HCT116 (cell line): ENCODE data around the gene LCNL1. TPM values are rescaled to one million over a fixed set of nuclear protein-coding genes. Genes with fewer than 3 reads are reported as not detected.
A peak's percentile ranks its signal among the peaks of the same experiment; 100 is the strongest.

Experiments used
- ATAC-seq: fragments of 200-7000 bp; cut with Tn5 transposase; 2 replicates; pipeline ENCODE4 v1.9.1; 2020; ENCODE audit warnings: mild to moderate bottlenecking, moderate library complexity
- BruUV-seq: library from RNA; stranded (reverse); fragments of 400-500 nt; replicated peaks from 2 replicates; lab custom pipeline; 2021; lab: Mats Ljungman, UMichigan
- CTCF ChIA-PET: fragments of 300-600 bp; sonication (Branson Sonifier 250); formaldehyde crosslinking; loops from one replicate; lab custom pipeline; 2021; ENCODE audit warnings: antibody characterized with exemption; lab: Charles Lee
- POLR2A ChIA-PET: fragments of 300-600, 350-600 bp; sonication (Branson Sonifier 250); formaldehyde crosslinking; loops from one replicate; lab custom pipeline; 2021; ENCODE audit warnings: antibody characterized with exemption; lab: Charles Lee
- RAD21 ChIA-PET, 2 experiments: fragments of 300-600 bp; sonication (Branson Sonifier 250); formaldehyde crosslinking; loops; one replicate each; lab custom pipeline; 2023; ENCODE audit warnings: low total read pairs in 2 of 2; ENCODE audit not compliant: uncharacterized antibody in 2 of 2, unreplicated experiment in 2 of 2, low non-redundant PET in 1 of 2; lab: Charles Lee
- DNase-seq: peaks from one replicate; pipeline ENCODE4 v3.0.0-alpha.2; 2010; ENCODE audit warnings: low read depth, low spot score
- H2AFZ ChIP-seq: fragments of 200-600 bp; shearing (Covaris generic), sonication (generic); 2 replicates; pipeline ENCODE4 v1.6.1; 2017; ENCODE audit warnings: low read depth, mixed run types, mixed read lengths, antibody characterized with exemption, low read length; ENCODE audit not compliant: poor library complexity, severe bottlenecking
- H3K27ac ChIP-seq: 2 replicates; pipeline ENCODE4 v1.5.1; 2012; ENCODE audit warnings: low read depth, low read length
- H3K27me3 ChIP-seq: fragments of 200-600 bp; sonication (generic); 2 replicates; pipeline ENCODE4 v1.6.1; 2016; ENCODE audit warnings: mixed run types, low read length, mixed read lengths; ENCODE audit not compliant: insufficient read depth
- H3K36me3 ChIP-seq, 2 experiments: fragments of 200-500 bp in 1 of 2; fragments of 200-600 bp in 1 of 2; sonication (Bioruptor generic) in 1 of 2; sonication (generic) in 1 of 2; 2 replicates each; pipeline versions ENCODE4 v1.5.1 to v1.6.1; 2014 to 2016; ENCODE audit warnings: low read length in 2 of 2, inconsistent platforms in 1 of 2, mixed read lengths in 1 of 2, mixed run types in 1 of 2; ENCODE audit not compliant: insufficient read depth in 2 of 2, control insufficient read depth in 1 of 2
- H3K4me1 ChIP-seq, 2 experiments: fragments of 200-600 bp in 1 of 2; sonication (generic) in 1 of 2; 2 replicates each; pipeline versions ENCODE4 v1.5.1 to v1.6.1; 2012 to 2017; ENCODE audit warnings: low read length in 2 of 2, inconsistent platforms in 1 of 2, mild to moderate bottlenecking in 1 of 2, mixed read lengths in 1 of 2, mixed run types in 1 of 2, moderate library complexity in 1 of 2; ENCODE audit not compliant: insufficient read depth in 2 of 2, control insufficient read depth in 1 of 2
- H3K4me2 ChIP-seq: fragments of 200-600 bp; sonication (generic); 2 replicates; pipeline ENCODE4 v1.6.1; 2017; ENCODE audit warnings: mixed run types, low read length, mixed read lengths
- H3K4me3 ChIP-seq, 2 experiments: fragments of 200-600 bp in 1 of 2; sonication (generic) in 1 of 2; replicated peaks in 1 of 2; 2 replicates each; pipeline ENCODE4 v1.5.1; 2011 to 2016; ENCODE audit warnings: low read length in 2 of 2, control low read depth in 1 of 2, low read depth in 1 of 2, mild to moderate bottlenecking in 1 of 2, mixed read lengths in 1 of 2, mixed run types in 1 of 2
- H3K79me2 ChIP-seq: fragments of 200-600 bp; sonication (generic); 2 replicates; pipeline ENCODE4 v1.6.1; 2017; ENCODE audit warnings: mild to moderate bottlenecking, mixed run types, low read length, moderate library complexity, mixed read lengths; ENCODE audit not compliant: insufficient read depth
- H3K9ac ChIP-seq: fragments of 200-600 bp; sonication (generic); 2 replicates; pipeline ENCODE4 v1.6.1; 2016; ENCODE audit warnings: low read length, mixed read lengths
- H3K9me2 ChIP-seq: fragments of 200-600 bp; sonication (generic), shearing (Covaris generic); 2 replicates; pipeline ENCODE4 v1.6.1; 2017; ENCODE audit warnings: mixed run types, mild to moderate bottlenecking, moderate library complexity; ENCODE audit not compliant: insufficient read depth
- H3K9me3 ChIP-seq, 2 experiments: fragments of 200-500 bp in 1 of 2; fragments of 200-600 bp in 1 of 2; sonication (Bioruptor generic) in 1 of 2; sonication (generic) in 1 of 2; 2 replicates each; pipeline ENCODE4 v1.6.1; 2014 to 2017; ENCODE audit warnings: low read length in 2 of 2, mixed read lengths in 2 of 2, inconsistent platforms in 1 of 2, low read depth in 1 of 2, mild to moderate bottlenecking in 1 of 2, mixed run types in 1 of 2, moderate library complexity in 1 of 2; ENCODE audit not compliant: control insufficient read depth in 1 of 2, insufficient read depth in 1 of 2
- H4K20me1 ChIP-seq: fragments of 200-600 bp; sonication (generic), shearing (Covaris generic); 2 replicates; pipeline ENCODE4 v1.6.1; 2017; ENCODE audit warnings: mixed run types, mild to moderate bottlenecking, moderate library complexity; ENCODE audit not compliant: insufficient read depth
- CBX3 ChIP-seq: IDR thresholded peaks from 2 replicates; pipeline ENCODE4 v1.6.1; 2012; ENCODE audit warnings: low read depth
- CEBPB ChIP-seq: IDR thresholded peaks from 2 replicates; pipeline ENCODE4 v1.6.1; 2012; ENCODE audit warnings: low read depth
- EGR1 ChIP-seq: IDR thresholded peaks from 2 replicates; pipeline ENCODE4 v1.6.1; 2012; ENCODE audit warnings: low read depth
- ELF1 ChIP-seq: IDR thresholded peaks from 2 replicates; pipeline ENCODE4 v1.6.1; 2012; ENCODE audit warnings: low read depth, borderline replicate concordance
- EZH2 ChIP-seq: fragments of 200-600 bp; sonication (generic); IDR thresholded peaks from 2 replicates; pipeline ENCODE4 v1.6.1; 2017; ENCODE audit warnings: antibody characterized with exemption, mixed run types
- EZH2phosphoT487 ChIP-seq: fragments of 200-600 bp; IDR thresholded peaks from 2 replicates; pipeline ENCODE4 v1.6.1; 2018; ENCODE audit warnings: antibody characterized with exemption, borderline replicate concordance
- JUND ChIP-seq: IDR thresholded peaks from 2 replicates; pipeline ENCODE4 v1.6.1; 2012
- MAX ChIP-seq: IDR thresholded peaks from 2 replicates; pipeline ENCODE4 v1.6.1; 2012
- POLR2A ChIP-seq: IDR thresholded peaks from 2 replicates; pipeline ENCODE4 v1.7.0; 2011; ENCODE audit warnings: borderline replicate concordance; ENCODE audit not compliant: insufficient read depth, insufficient read length; ENCODE audit errors: extremely low read depth
- POLR2AphosphoS5 ChIP-seq: IDR thresholded peaks from 2 replicates; pipeline ENCODE4 v1.6.1; 2011; ENCODE audit warnings: mild to moderate bottlenecking, low read depth, low read length, moderate library complexity
- RAD21 ChIP-seq: IDR thresholded peaks from 2 replicates; pipeline ENCODE4 v1.6.1; 2012; ENCODE audit warnings: low read depth, mild to moderate bottlenecking
- SP1 ChIP-seq: IDR thresholded peaks from 2 replicates; pipeline ENCODE4 v1.6.1; 2012; ENCODE audit warnings: low read depth
- SRF ChIP-seq: IDR thresholded peaks from 2 replicates; pipeline ENCODE4 v1.6.1; 2012; ENCODE audit warnings: low read depth
- TCF7L2 ChIP-seq: IDR thresholded peaks from 2 replicates; pipeline ENCODE4 v1.7.0; 2011; ENCODE audit warnings: borderline replicate concordance, inconsistent platforms; ENCODE audit not compliant: insufficient read depth, insufficient read length; ENCODE audit errors: extremely low read depth
- ZFX ChIP-seq: fragments of 450-650 bp; IDR thresholded peaks from 2 replicates; pipeline ENCODE4 v1.6.1; 2017
- intact Hi-C: fragments of 100-400 bp; cut with micrococcal nuclease; formaldehyde crosslinking; loops from 2 replicates; pipeline ENCODE4 v1.10.0; 2022
- total RNA-seq: library from RNA; stranded (reverse); gene quantifications from one replicate; pipeline ENCODE4 v1.2.1, GENCODE V29; 2021; ENCODE audit not compliant: unreplicated experiment
- TF ChIP-seq, protein P1 (sequence below): IDR thresholded peaks from 2 replicates; pipeline ENCODE4 v1.6.1; 2012
- TF ChIP-seq, protein P2 (sequence below), 3 experiments: fragments of 200-600 bp in 1 of 3; sonication (generic) in 1 of 3; IDR thresholded peaks in 2 of 3; conservative IDR thresholded peaks in 1 of 3; 2 replicates each; pipeline ENCODE4 v1.5.1; 2012 to 2017; ENCODE audit warnings: low read depth in 2 of 3, low read length in 2 of 3, antibody characterized with exemption in 1 of 3, borderline replicate concordance in 1 of 3, control low read depth in 1 of 3, mild to moderate bottlenecking in 1 of 3, mixed read lengths in 1 of 3, mixed run types in 1 of 3, moderate library complexity in 1 of 3; ENCODE audit not compliant: insufficient read depth in 1 of 3

The LCNL1 gene
- total RNA-seq, 1 experiment from 2014 or later = 0.44 TPM

DNA sequence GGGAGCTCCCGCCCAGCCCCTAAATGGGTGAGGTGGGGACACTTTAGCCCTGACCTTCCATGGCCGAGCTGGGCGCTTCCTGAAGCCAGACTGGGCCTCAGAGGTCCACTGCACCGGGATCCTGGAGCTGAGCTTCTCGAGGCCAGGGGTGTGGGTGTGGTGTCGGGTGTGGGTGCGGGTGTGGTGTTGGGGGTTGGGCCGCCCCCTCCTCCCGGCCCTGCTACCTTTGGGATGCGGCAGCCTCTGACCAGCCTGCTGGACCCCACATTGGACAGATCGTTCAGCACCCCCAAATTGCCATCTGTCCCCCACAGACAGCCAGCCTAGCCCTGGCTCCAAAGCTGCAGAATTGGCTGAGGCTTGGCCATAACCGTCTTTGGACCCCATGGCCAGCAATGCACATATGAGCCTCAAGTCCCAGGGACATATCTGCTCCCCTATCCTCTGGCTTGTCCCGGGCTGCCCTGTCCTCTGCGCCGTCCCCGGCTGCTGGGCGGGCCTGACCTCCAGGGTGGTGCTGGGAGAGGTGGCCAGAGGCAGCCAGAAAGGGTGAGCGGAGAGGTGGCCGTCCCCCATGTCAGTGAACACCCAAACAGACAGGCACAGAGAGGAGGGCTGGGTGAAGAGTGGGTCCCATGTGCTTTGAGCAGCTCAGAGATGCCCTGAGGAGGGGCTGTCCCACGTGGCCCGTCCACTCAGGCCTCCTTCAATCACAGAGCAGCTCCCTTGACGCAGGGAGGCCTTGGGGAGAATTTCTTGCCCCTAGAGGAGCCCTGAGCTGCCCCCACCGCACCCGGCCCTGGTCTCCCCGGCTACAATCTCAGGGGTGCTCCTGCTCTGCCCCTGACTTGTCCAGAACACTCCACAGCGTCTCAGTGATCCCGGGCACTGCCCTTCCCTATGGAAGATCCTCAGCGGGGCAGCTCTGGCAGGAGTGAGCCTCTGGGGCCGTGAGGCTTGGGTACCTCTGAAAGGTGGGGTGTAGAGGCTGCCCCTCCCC is 8.9 kb upstream of the LCNL1 start:
- Histone ChIP-seq H4K20me1 (no peaks in the 10 kb centered on the region), H3K27ac (no peak overlapping the region), H3K79me2 (no peaks in the 10 kb centered on the region), H3K4me2 (no peak overlapping the region), H3K27me3 (no peaks in the 10 kb centered on the region), H3K4me1 (peaks cover 2 to 29% of the 10 kb centered on the region in 2 experiments; a peak in 3 of 4 replicates), H3K36me3 (no peaks in the 10 kb centered on the region), H3K9me2 (no peaks in the 10 kb centered on the region), H2AFZ (no peak overlapping the region), H3K9me3 (no peaks in the 10 kb centered on the region), H3K9ac (no peak overlapping the region), H3K4me3 (no peak overlapping the region)
- TF ChIP-seq, protein P1, sequence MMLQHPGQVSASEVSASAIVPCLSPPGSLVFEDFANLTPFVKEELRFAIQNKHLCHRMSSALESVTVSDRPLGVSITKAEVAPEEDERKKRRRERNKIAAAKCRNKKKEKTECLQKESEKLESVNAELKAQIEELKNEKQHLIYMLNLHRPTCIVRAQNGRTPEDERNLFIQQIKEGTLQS = no peak
- no peak for TF ChIP-seq TCF7L2
- TF ChIP-seq SP1 = no peak
- no peak for TF ChIP-seq JUND
- ChIA-PET RAD21 (no interaction called here), CTCF (interaction anchor here (1.2 to 2.0 kb wide), 2 partner anchors 26 to 56 kb away, joined by 3 to 8 read pairs; no protein-coding TSS in a partner anchor), POLR2A (interaction anchor here (1.0 kb wide), 1 partner anchor 9 kb away, joined by 3 read pairs; no protein-coding TSS in a partner anchor)
- intact Hi-C loops = no loop called here
- BruUV-seq = no TSS peak
- DNase-seq = no peak
- no peak for ATAC-seq

GRCh38 chr9:136974817-136975535 is 7.8 kb upstream of the LCNL1 start:
- ChIA-PET RAD21 (no interaction called here), CTCF (interaction anchor here (1.0 to 2.0 kb wide), 4 partner anchors 9 to 93 kb away, joined by 3 to 8 read pairs (median 6); partner anchors contain the start of gene PAXX), POLR2A (no interaction called here)
- intact Hi-C loops = no loop called here
- no peak overlapping the region for H3K4me3 ChIP-seq
- H4K20me1 ChIP-seq = no peaks in the 10 kb centered on the region
- no peak overlapping the region; the same call in 1 of the 2 replicates for H3K27ac ChIP-seq
- no peaks in the 10 kb centered on the region for H3K79me2 ChIP-seq
- peaks cover 2 to 32% of the 10 kb centered on the region in 2 experiments; a peak in 3 of 4 replicates for H3K4me1 ChIP-seq
- DNase-seq (no peak), ATAC-seq (no peak)
- H3K9ac ChIP-seq = no peak overlapping the region
- no peaks in the 10 kb centered on the region for H3K36me3 ChIP-seq
- peak overlapping the region; percentile 32 for H3K4me2 ChIP-seq
- H3K9me2 ChIP-seq = no peaks in the 10 kb centered on the region
- BruUV-seq = no TSS peak
- no peaks in the 10 kb centered on the region for H3K9me3 ChIP-seq
- H3K27me3 ChIP-seq = no peaks in the 10 kb centered on the region
- H2AFZ ChIP-seq = no peak overlapping the region
- TF ChIP-seq ZFX (no peak), CBX3 (no peak), POLR2AphosphoS5 (no peak), TCF7L2 (no peak), POLR2A (no peak), RAD21 (no peak), SP1 (no peak), EGR1 (no peak), EZH2phosphoT487 (no peak), CEBPB (no peak), MAX (no peak), SRF (no peak), ELF1 (no peak), EZH2 (no peak)
- TF ChIP-seq, protein P2, sequence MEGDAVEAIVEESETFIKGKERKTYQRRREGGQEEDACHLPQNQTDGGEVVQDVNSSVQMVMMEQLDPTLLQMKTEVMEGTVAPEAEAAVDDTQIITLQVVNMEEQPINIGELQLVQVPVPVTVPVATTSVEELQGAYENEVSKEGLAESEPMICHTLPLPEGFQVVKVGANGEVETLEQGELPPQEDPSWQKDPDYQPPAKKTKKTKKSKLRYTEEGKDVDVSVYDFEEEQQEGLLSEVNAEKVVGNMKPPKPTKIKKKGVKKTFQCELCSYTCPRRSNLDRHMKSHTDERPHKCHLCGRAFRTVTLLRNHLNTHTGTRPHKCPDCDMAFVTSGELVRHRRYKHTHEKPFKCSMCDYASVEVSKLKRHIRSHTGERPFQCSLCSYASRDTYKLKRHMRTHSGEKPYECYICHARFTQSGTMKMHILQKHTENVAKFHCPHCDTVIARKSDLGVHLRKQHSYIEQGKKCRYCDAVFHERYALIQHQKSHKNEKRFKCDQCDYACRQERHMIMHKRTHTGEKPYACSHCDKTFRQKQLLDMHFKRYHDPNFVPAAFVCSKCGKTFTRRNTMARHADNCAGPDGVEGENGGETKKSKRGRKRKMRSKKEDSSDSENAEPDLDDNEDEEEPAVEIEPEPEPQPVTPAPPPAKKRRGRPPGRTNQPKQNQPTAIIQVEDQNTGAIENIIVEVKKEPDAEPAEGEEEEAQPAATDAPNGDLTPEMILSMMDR (IDR thresholded peaks at IDR 0.05 in 2 of 3, conservative IDR thresholded peaks at IDR 0.05 in 1 of 3; ENCODE audit: borderline replicate concordance in 1 of 3, insufficient read depth in 1 of 3, low read depth in 2 of 3, low read length in 2 of 3) = no peak
